ENCODE data around the gene SUGCT.

Gene SUGCT

DNA sequence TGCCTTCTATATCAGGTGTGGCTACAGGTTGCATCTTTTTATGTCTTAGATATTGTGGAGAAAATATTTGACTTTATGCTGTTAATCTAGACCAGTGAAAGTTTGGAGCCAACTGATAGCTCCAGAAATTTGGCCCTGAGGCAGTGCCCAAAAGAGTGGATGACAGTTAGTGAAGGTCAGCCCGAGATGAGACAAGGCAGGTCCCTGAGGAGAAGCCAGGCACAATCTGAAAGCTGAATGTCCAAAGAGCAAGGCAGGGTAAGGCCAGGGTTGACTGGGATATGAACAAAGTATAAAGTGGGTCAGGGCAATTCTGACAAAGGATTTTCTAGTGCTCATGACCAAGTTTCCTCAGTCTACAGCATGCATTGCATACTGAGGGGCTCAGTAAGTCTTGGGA lies 661.9 kb downstream of the SUGCT start:
- TF ChIP-seq CTCF (IDR thresholded peaks at IDR 0.05; ENCODE audit: extremely low read depth, insufficient read depth, missing control alignments): no peak
- no peak for DNase-seq (ENCODE audit: low spot score)
- in situ Hi-C loops (cut with MboI; ENCODE audit: low pct_unique_long_range_greater_than_20kb, low sequenced_read_pairs, unreplicated experiment): no loop called here

- in situ Hi-C loops (cut with MboI; ENCODE audit: low pct_unique_long_range_greater_than_20kb, low sequenced_read_pairs, unreplicated experiment): no loop called here
- no peak for TF ChIP-seq CTCF (IDR thresholded peaks at IDR 0.05; ENCODE audit: extremely low read depth, insufficient read depth, missing control alignments)
- DNase-seq (ENCODE audit: low spot score): no peak
Measured at GRCh38 chr7:40798613-40799012, 663.8 kb downstream of the SUGCT start.

- in situ Hi-C loops (cut with MboI; ENCODE audit: low pct_unique_long_range_greater_than_20kb, low sequenced_read_pairs, unreplicated experiment): no loop called here
- TF ChIP-seq CTCF (IDR thresholded peaks at IDR 0.05; ENCODE audit: extremely low read depth, insufficient read depth, missing control alignments): no peak
- DNase-seq (ENCODE audit: low spot score): no peak
Measured at GRCh38 chr7:40799493-40800403, 664.9 kb downstream of the SUGCT start.

DNA sequence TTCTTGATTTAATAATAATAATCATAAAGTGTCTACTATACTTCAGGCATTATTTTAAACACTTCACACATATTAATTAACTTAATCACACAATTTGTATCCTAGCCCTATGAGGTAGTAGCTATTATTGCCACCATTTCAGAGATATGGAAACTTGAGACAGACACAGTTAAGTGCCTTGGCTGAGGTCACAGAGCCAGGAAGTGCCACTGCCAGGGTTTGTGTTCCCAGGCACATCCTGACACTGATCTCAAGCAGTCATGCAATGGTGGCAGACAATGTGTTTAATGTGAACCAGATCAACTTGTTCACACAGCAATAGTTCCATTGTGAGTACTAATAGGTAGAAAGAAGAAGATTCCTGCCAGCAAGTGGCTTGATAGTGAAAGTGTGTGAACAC lies 666.0 kb downstream of the SUGCT start:
- in situ Hi-C loops (cut with MboI; ENCODE audit: low pct_unique_long_range_greater_than_20kb, low sequenced_read_pairs, unreplicated experiment): no loop called here

GRCh38 chr7:40802497-40802896 lies 667.7 kb downstream of the SUGCT start:
- TF ChIP-seq CTCF (IDR thresholded peaks at IDR 0.05; ENCODE audit: extremely low read depth, insufficient read depth, missing control alignments): no peak
- DNase-seq (ENCODE audit: low spot score): no peak
- in situ Hi-C loops (cut with MboI; ENCODE audit: low pct_unique_long_range_greater_than_20kb, low sequenced_read_pairs, unreplicated experiment): no loop called here

More for the DNA sequence above, 666.0 kb downstream of the SUGCT start:
- TF ChIP-seq CTCF (IDR thresholded peaks at IDR 0.05; ENCODE audit: extremely low read depth, insufficient read depth, missing control alignments): no peak
- DNase-seq (ENCODE audit: low spot score): no peak

- no peak for DNase-seq (ENCODE audit: low spot score)
- no peak for TF ChIP-seq CTCF (IDR thresholded peaks at IDR 0.05; ENCODE audit: extremely low read depth, insufficient read depth, missing control alignments)
- in situ Hi-C loops (cut with MboI; ENCODE audit: low pct_unique_long_range_greater_than_20kb, low sequenced_read_pairs, unreplicated experiment): no loop called here
Measured at GRCh38 chr7:40804477-40805215, 669.8 kb downstream of the SUGCT start.

All from GM13977 (cell line).